HG03097 (cell line): ENCODE data around the gene AUP1.
A peak's percentile ranks its signal among the peaks of the same experiment; 100 is the strongest.
"Not testable (repeated sequence)": the region's sequence is repeated elsewhere in the genome, so short reads cannot be mapped to it uniquely, and the experiment has no call there.

Source experiments
- ATAC-seq: cut with Tn5 transposase; IDR thresholded peaks from one replicate; pipeline ENCODE4 v1.9.1; 2021; ENCODE audit not compliant: unreplicated experiment, low FRiP score

The AUP1 gene

GRCh38 chr2:74500578-74500946 lies 28.9 kb downstream of the AUP1 start:
- ATAC-seq: no peak

GRCh38 chr2:74499940-74500577 lies 29.4 kb downstream of the AUP1 start:
- ATAC-seq: no peak

GRCh38 chr2:74499267-74499939 lies 30.1 kb downstream of the AUP1 start, which contains the start of gene LBX2:
Gene LBX2, minus strand, starts transcription at chr2:74499603. Its CDS starts 66 bp downstream, at chr2:74499537.
- no peak for ATAC-seq

GRCh38 chr2:74498500-74499266 lies 30.8 kb downstream of the AUP1 start:
- no peak for ATAC-seq

GRCh38 chr2:74497777-74498499 lies 31.6 kb downstream of the AUP1 start:
- no peak for ATAC-seq

GRCh38 chr2:74496997-74497776 lies 32.3 kb downstream of the AUP1 start:
- ATAC-seq: no peak

GRCh38 chr2:74495440-74495839 lies 34.1 kb downstream of the AUP1 start:
- ATAC-seq: no peak

- ATAC-seq: no peak
Measured at GRCh38 chr2:74493546-74493945, 36.0 kb downstream of the AUP1 start.

- ATAC-seq: no peak
Measured at GRCh38 chr2:74491648-74492544, 37.6 kb downstream of the AUP1 start.

GRCh38 chr2:74489906-74490305 lies 39.6 kb downstream of the AUP1 start:
- no peak for ATAC-seq

- ATAC-seq: no peak
Measured at GRCh38 chr2:74488643-74489481, 40.6 kb downstream of the AUP1 start.

- ATAC-seq: no peak
Measured at GRCh38 chr2:74486141-74486540, 43.4 kb downstream of the AUP1 start.

GRCh38 chr2:74483675-74484164 lies 45.8 kb downstream of the AUP1 start:
- not testable (repeated sequence) for ATAC-seq

- ATAC-seq: peak; percentile 84
Measured at GRCh38 chr2:74482801-74483674, 46.5 kb downstream of the AUP1 start, which contains the start of the genes CCDC142 and TTC31. Gene CCDC142, minus strand, starts transcription at chr2:74482998. Its CDS starts 161 bp downstream, at chr2:74482837. Gene TTC31, plus strand, starts transcription at chr2:74483081. Its CDS starts 15 bp downstream, at chr2:74483096.

- peak; percentile 43 for ATAC-seq
Measured at GRCh38 chr2:74481961-74482800, 47.3 kb downstream of the AUP1 start.

GRCh38 chr2:74481431-74481830 lies 48.1 kb downstream of the AUP1 start:
- no peak for ATAC-seq
